Activated CD8-positive, alpha-beta memory T cell treated with anti-CD3 and anti-CD28 coated beads for 48 hours (primary cell): ENCODE data around the gene SLC35B1.

ENCODE experiments used
- DNase-seq, 3 experiments: peaks; one replicate each; pipeline ENCODE4 v3.0.0-alpha.2; 2020; ENCODE audit warnings: low read depth in 2 of 3, low spot score in 2 of 3

SLC35B1 gene, protein sequence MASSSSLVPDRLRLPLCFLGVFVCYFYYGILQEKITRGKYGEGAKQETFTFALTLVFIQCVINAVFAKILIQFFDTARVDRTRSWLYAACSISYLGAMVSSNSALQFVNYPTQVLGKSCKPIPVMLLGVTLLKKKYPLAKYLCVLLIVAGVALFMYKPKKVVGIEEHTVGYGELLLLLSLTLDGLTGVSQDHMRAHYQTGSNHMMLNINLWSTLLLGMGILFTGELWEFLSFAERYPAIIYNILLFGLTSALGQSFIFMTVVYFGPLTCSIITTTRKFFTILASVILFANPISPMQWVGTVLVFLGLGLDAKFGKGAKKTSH

GRCh38 chr17:49707608-49708514, at the start of gene SLC35B1:
Gene SLC35B1, minus strand, starts transcription at chr17:49707964. Its CDS starts 131 bp downstream, at chr17:49707833.
- peak; percentile 77 to 94 (median 93) for DNase-seq

DNA sequence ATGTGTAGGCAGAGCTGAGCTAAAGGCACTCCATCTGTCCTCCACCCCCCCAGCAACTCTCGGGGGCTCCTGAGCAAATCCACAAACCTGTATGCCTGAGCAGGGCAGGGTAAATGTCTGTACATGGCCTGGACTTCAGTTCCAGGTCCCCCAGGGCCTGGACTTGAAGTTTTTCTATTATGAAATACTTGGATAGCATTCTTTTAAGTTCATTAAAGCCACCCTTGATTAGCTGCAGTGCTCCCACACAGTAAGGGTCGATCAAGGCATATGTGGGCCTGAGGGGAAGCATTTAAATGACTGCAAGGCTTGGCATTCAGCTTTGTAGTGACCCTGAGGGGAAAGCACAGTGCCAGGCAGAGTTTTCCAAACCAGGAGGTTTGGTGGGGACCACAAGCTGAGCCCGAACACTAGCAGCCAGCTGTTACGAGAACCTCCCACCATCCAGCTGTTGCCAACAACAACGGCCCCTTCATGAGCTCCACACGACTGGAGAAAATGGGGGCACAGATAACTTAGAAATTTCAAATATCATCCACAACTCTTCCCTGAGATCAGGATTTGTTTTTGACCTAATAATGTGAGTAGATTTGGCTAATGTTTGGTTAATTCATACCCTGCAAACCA, 49.5 kb upstream of the SLC35B1 start:
- DNase-seq, result no peak

- DNase-seq, result no peak
These were observed 48.8 kb upstream of the SLC35B1 start for GRCh38 chr17:49756323-49757150.

GRCh38 chr17:49755663-49756283, 48.0 kb upstream of the SLC35B1 start:
- DNase-seq, result no peak

DNA sequence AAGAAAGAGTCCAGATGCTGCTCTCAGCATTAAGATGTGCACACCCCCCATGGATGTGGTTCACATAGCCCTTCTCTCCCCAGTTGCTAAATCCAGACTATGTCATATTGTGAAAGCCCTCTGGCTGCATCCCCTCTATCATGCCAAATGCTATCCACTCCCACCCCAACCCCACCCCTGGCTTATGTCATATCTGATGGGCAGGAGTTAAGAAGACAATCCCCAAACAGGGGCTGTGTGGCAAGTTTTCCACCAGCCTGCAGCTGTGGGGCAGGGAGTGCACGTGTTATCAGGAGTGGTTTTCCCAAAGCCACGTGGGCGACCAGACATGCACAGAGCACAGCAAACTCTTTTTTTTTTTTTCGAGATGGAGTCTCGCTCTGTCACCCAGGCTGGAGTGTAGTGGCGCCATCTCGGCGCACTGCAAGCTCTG, 46.2 kb upstream of the SLC35B1 start:
- no peak for DNase-seq

DNA sequence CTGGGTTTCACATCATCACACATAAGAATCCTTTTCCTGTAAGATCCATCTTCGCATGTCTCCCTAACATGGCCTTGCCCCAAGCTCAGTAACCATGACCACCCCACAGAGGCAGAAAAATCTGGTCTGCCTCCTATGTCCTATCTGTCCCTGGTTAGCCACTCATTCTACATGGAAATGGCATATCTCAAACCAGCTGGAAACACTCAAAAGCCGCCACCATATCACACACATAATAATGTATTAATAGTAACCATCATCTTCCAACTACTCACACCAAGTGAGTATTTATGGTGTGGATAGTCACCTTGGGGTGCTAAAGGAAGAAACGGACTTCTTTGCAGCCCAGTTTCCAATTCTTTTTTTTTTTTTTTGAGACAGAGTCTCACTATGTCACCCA, 44.7 kb upstream of the SLC35B1 start:
- no peak for DNase-seq

DNA sequence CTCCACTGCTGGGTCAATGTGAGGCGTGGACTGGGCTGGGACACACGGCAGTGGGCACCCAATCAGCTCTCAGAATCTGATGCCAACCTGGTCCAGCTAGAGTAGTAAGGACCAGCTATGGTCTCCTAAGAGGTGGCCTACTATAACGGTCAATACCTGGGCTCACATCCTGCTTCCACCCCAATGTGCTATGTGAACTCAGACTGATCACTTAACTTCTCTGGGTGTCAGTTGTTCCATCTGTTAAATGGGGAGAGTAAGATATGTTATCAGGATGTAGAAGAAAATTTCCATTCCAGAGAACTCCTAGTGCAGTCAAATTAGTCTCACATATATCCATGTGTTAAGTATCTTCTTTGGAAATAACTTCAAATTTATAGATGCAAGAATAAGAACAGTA, 42.0 kb upstream of the SLC35B1 start:
- no peak for DNase-seq

GRCh38 chr17:49748791-49749190, 41.0 kb upstream of the SLC35B1 start:
- DNase-seq, result peak in 1 of 3 experiments; percentile 32

DNA sequence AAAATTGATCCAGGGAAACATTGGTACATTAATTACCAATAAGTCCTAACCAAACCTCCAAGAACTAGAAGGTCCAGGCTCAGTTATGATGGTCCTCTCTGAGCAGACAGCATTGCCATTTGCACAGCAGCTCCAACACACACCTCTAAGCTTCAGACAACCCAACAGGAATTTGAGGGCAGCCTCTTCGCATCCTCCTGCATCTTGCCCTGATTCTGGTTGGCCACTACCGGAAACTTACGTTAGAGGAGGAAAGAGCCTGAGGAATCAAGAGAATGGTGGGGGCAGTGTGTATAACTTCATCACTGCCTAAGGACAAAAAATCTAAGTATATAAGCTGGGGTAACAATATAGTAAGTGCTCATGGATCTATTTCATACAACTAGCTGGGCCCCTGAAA, 40.5 kb upstream of the SLC35B1 start:
- DNase-seq, result no peak

DNA sequence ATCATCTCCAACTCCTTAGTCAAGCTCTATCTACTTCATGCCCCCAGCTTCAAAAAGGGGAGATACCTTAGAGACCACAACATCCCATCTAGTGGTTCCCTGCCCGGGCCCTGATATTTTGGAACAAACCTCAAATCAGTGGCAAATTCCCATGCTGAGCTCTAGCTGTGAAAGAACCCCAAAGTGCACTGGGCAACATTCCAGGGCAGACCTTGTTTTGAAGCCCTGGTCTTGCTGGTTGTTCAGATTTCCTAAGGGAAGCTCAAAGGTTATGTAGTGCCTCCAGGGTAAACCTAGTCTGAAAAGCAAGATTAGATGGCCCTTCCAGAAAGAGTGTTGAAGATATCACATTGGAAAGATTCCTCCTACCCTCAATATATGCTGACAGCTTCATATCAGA, 39.9 kb upstream of the SLC35B1 start:
- no peak for DNase-seq

DNA sequence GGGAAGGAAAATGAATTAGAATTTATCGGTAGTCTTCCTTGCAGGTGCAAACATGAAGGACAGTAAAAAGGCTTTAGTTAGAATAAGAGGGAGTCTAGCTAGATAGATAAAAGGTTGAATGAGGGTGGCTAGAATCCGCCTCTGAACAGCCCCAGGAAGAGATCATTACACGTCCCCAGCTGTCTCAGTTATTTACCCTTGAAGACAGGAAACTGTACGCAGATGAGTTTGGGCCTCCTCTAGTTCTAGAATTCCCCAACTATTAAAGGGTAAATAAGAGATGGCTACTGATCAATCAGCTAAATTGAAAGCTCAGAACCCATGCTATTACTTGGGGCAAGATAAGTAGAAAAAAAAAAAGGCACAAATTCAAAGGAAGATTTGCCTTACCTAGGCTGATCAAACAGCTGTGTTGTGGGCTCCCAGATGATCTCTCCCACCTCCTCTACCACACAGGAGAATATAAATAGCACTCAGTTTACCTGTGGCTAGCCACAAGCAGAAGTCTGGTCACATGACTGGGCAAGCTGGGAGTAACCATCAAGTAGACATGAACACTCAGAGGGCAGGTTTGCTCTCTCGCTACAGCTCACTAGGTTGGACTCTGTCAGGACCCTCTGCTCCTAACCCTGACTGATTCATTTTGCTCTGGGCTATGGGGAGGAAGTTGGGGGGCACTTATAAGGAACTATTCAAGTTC, 39.2 kb upstream of the SLC35B1 start:
- DNase-seq, result no peak

DNA sequence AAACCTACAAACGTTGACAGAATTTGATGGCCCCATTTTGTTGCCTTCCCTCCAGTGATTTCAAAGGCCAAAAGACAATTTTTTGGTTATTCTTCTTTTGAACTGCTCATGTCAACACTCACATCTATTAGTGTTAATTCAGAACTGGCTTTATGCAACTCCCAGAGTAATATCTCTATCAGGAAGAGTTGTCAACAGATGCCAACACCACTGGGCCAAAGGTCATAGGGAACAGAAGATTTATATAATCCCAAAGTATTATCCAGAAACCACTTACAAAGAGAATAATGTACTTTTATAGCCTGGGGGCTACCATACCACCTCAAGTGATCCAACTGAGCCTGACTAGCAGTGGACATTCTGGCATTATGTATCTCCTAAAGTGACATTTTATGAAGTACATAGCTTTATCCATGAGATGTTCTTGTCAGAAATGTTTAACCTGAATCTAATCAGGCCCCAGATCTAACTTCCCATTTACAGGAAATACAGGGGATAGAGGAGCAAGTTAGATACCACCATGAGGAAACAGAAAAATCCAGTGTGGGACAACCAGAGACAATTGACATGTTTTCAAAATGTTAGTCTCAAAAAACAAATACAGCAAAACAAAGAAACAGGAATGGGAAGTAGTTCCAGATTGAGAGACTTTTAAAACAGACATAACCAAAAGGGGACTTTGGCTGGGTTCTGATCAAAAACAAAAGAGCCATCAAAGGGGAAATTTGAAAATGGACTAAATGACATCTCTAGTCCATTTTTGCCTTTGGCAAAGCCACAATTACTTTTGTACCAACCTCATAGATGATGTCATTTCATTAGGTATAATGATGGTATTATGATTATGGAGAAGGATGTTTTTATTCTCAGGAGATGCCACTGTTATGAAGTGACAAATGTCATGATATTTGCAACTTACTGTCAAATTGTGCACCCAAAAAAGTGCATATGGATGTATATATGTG, 37.7 kb upstream of the SLC35B1 start:
- no peak for DNase-seq

GRCh38 chr17:49742166-49742638, 34.4 kb upstream of the SLC35B1 start:
- DNase-seq, result no peak

DNA sequence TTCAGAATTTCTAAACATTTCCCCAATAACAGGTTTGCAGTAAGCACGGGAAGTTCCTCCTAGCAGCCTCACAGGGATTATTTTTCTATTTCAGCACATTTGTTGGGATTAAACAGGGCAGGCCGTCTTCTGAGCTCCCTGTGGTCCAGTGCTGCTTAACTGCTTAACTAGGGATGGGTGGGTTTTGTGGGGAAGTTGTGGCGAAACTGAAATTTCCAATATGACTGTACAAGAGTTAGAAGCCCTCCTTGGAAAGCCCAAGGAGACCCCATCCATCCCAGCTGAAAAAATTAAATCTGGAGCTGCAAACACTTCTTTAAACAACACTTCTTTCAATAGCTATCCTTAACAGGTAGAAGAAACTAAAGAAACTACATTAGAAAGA, 33.9 kb upstream of the SLC35B1 start:
- DNase-seq, result no peak

DNA sequence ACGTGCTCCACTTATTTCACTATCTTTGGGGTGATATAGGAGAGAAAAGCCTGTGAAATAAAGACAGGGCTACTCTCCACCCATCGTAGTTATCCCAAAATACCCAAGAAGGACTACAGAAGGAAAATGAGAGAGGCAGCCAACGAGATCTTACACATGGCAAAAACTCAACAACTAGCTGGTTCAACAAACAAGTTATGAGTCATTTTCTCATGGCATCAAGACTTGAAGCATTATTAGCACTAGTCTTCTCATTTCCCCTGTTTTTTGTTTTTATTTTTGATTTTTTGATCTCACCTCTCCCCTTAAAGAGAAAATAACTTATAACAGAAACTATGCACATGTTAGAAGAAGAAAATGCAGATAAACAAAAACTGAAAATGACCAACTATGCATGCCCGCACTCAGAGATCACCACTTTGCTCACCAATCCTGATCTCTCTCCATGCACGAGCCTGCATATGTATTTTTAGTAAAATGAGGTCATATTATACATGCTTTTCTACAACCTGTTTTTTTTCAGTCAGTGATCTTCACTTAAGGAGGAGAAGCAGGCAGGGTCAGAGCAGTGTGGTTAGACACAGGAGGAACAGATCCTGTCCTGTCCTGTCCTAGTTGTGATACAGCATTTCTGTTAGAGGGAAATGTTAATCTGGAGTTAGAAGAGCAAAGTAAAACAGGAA, 33.4 kb upstream of the SLC35B1 start:
- DNase-seq, result no peak

DNA sequence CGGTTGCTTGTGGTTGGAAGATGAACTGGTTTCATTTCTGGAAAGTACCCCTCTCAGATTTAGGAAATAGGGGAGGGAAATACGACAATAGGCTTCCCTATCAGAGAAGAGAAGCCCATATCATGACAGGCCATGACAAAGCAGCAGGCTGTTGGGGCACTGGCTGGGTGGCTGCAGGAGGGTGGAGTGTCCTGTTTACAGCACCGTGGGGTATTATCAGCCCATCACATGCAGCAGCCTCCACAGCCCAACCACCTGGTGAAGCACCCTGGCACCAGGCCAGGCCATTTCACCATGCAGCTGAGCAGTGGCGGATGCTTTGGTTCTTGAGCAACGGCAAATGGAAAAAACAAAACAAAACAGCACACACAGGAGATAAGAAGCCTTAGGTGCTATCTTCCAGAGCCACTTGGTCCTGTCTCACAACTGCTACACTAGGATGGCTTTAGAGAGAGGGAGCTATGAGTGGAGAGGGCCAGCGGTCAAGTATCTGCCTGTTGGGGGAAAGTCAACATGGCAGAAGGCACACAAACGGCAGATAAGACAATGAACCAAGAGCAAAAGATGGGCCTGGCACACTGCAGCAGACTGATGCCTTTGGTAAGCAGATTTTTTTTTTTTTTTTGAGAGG, 32.0 kb upstream of the SLC35B1 start:
- DNase-seq, result peak in 2 of 3 experiments; percentile 59 to 69

DNA sequence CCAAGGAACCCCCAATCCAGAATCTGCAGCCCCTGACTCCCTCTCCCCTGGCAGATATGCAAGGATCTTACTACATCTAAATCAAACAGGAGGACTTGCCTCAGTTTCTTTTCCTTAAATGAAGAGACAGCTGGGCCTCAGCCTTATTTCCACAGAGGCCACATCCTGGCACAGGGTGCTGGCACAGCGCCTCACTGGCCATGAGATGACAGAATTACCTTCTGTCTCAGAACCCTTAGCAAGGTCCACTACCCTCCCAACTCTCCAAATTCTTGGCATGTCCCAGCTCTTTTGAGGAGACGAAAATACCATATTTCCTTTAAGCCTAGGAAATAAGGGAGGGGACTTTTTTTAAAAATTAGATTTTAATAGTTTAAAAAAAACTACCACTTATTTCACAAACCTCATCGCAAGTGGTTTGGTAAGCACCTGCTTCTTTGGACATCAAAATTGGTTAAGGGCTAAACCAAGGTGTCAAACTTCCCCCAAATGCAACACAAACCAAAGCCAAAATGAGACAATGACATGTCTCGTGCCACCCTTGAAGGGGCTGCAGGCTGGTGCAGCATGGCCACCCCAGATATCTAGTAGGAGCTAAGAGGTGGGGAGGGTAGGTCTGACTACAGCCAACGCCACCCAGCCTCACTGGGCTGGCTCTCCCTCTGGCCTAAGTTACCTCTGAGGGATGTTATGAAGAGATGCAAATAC, 30.8 kb upstream of the SLC35B1 start:
- DNase-seq, result no peak
